Measurements from ENCODE around the gene VAT1L.

DNA sequence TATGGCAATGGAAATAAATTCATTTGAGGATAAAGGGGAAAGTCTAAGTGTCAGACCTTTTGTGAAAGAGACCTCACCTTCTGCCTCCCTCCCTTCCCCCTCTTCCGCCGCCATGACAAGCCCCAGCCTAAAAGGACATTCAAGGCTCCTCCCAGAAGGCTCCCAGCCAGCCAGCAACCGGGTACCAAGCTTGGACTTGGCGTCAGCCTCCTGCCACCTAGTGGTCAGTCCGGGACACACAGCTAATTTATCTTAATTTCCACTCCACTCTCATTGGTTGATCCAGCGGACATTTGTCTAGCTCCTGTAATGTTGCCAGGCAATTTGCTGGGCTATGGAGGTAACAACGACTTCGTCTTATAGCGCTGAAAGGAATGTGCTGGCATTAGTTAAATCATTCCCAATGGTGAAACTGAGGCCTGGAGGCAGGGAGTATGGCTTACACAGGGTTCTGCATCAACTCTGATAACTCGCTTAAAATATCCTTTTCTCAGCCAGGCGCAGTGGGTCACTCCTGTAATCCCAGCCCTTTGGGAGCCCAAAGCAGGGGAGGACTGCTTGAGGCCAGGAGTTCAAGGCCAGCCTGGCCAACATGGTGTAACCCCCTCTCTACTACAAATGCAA lies 214.7 kb downstream of the VAT1L start:
- TF ChIP-seq POLR2A (IDR thresholded peaks at IDR 0.05) (no peak), CTCF (IDR thresholded peaks at IDR 0.05) (peak; percentile 49 to 74 (median 72))

Measured in prostate gland (tissue), 2 donors.